ENCODE data around the gene OR52A1. TPM values are rescaled to one million over a fixed set of nuclear protein-coding genes. Genes with fewer than 3 reads are reported as not detected.

OR52A1 gene
- total RNA-seq, 1 experiment from 2014 or later: 3.7 TPM

Other genes with a start within 250 kb of the OR52A1 start
- gene OR51G2, start 235.4 kb downstream of the OR52A1 start, total RNA-seq (2021): not detected in 3 replicates
- gene OR51G1, start 230.4 kb downstream of the OR52A1 start, total RNA-seq (2021): not detected in 3 replicates
- gene OR51A4, start 207.2 kb downstream of the OR52A1 start, total RNA-seq (2021): not detected in 3 replicates
- not detected in 3 replicates for gene OR51A2, start 199.0 kb downstream of the OR52A1 start, total RNA-seq (2021)
- not detected in 3 replicates for gene OR51L1, start 159.9 kb downstream of the OR52A1 start, total RNA-seq (2021)
- not detected in 3 replicates for gene OR52J3, start 108.2 kb downstream of the OR52A1 start, total RNA-seq (2021)
- not detected in 3 replicates for gene OR52E2, start 95.1 kb downstream of the OR52A1 start, total RNA-seq (2021)
- gene OR52E1, start 85.2 kb downstream of the OR52A1 start, total RNA-seq (2021): not detected in 3 replicates
- gene OR52A5, start 16.4 kb downstream of the OR52A1 start, total RNA-seq (2021): 0.07 to 0.11 TPM in 2 of 3 replicates, not detected in the other
- gene OR51V1, start 45.9 kb upstream of the OR52A1 start, total RNA-seq (2021): not detected in 3 replicates
- 0.34 TPM in 1 of 3 replicates, not detected in the others for gene HBB, start 72.3 kb upstream of the OR52A1 start, total RNA-seq (2021)
- gene HBD, start 79.7 kb upstream of the OR52A1 start, total RNA-seq (2021): not detected in 3 replicates
- 1.5 to 3.4 TPM (median 2.7 TPM) in 3 replicates for gene HBG1, start 95.1 kb upstream of the OR52A1 start, total RNA-seq (2021)
- gene HBG2, start 100.0 kb upstream of the OR52A1 start, total RNA-seq (2021): 5.1 to 8.7 TPM (median 6.5 TPM) in 3 replicates
- 1.5 to 3.1 TPM (median 1.7 TPM) in 3 replicates for gene HBE1, start 115.2 kb upstream of the OR52A1 start, total RNA-seq (2021)
- not detected in 3 replicates for gene OR51B4, start 147.2 kb upstream of the OR52A1 start, total RNA-seq (2021)
- not detected in 3 replicates for gene OR51B2, start 169.5 kb upstream of the OR52A1 start, total RNA-seq (2021)
- gene OR51B5, start 188.8 kb upstream of the OR52A1 start, total RNA-seq (2021): 0.26 to 0.37 TPM in 2 of 3 replicates, not detected in the other
- gene OR51B6, start 196.8 kb upstream of the OR52A1 start, total RNA-seq (2021): not detected in 3 replicates
- gene OR51M1, start 229.1 kb upstream of the OR52A1 start, total RNA-seq (2021): 0.05 TPM in 1 of 3 replicates, not detected in the others

Data from WTC11 (cell line).